ENCODE results near the gene RPL10A. TPM values are rescaled to one million over a fixed set of nuclear protein-coding genes. Genes with fewer than 3 reads are reported as not detected.
"Not testable (repeated sequence)": the region's sequence is repeated elsewhere in the genome, so short reads cannot be mapped to it uniquely, and the experiment has no call there.

RPL10A gene
- polyA plus RNA-seq, 4 donors: 724 to 2,603 (median 2,051) TPM

- DNase-seq (no peak), FAIRE-seq (no peak)
- Histone ChIP-seq H3K27ac (ENCODE audit: low read depth in 1 of 3, low read length in 2 of 3) (no peak overlapping the region), H3K4me1 (ENCODE audit: control insufficient read depth in 3 of 3, insufficient read depth in 2 of 3, low read depth in 1 of 3, low read length in 2 of 3) (peaks cover 0 to 11% (median 0%) of the 10 kb centered on the region in 3 donors), H3K27me3 (ENCODE audit: control insufficient read depth in 3 of 3, insufficient read depth in 3 of 3, low read length in 3 of 3) (peaks cover 0 to 45% (median 12%) of the 10 kb centered on the region in 3 donors), H3K36me3 (ENCODE audit: control insufficient read depth in 3 of 3, insufficient read depth in 2 of 3, low read depth in 1 of 3, low read length in 3 of 3) (no peaks in the 10 kb centered on the region), H3K9me3 (ENCODE audit: control insufficient read depth in 2 of 2, insufficient read depth in 1 of 2, low read depth in 1 of 2, low read length in 1 of 2) (no peaks in the 10 kb centered on the region), H3K4me3 (ENCODE audit: low read depth in 1 of 3, low read length in 3 of 3) (no peak overlapping the region)
- 60 to 76% (median 70%) methylated on average over 2 of the region's 2 CpGs for WGBS, 3 donors
Observed at GRCh38 chr6:35508027-35508426, 39.8 kb downstream of the RPL10A start.

- DNase-seq (no peak), FAIRE-seq (no peak)
- Histone ChIP-seq H3K36me3 (ENCODE audit: control insufficient read depth in 3 of 3, insufficient read depth in 2 of 3, low read depth in 1 of 3, low read length in 3 of 3) (no peaks in the 10 kb centered on the region), H3K27me3 (ENCODE audit: control insufficient read depth in 3 of 3, insufficient read depth in 3 of 3, low read length in 3 of 3) (peaks cover 0 to 45% (median 9%) of the 10 kb centered on the region in 3 donors), H3K4me1 (ENCODE audit: control insufficient read depth in 3 of 3, insufficient read depth in 2 of 3, low read depth in 1 of 3, low read length in 2 of 3) (peaks cover 0 to 11% (median 0%) of the 10 kb centered on the region in 3 donors), H3K27ac (ENCODE audit: low read depth in 1 of 3, low read length in 2 of 3) (no peak overlapping the region), H3K4me3 (ENCODE audit: low read depth in 1 of 3, low read length in 3 of 3) (no peak overlapping the region), H3K9me3 (ENCODE audit: control insufficient read depth in 2 of 2, insufficient read depth in 1 of 2, low read depth in 1 of 2, low read length in 1 of 2) (no peaks in the 10 kb centered on the region)
- 64 to 72% (median 66%) methylated on average over 5 of the region's 5 CpGs for WGBS, 3 donors
Observed at GRCh38 chr6:35508542-35508941, 40.3 kb downstream of the RPL10A start.

DNA sequence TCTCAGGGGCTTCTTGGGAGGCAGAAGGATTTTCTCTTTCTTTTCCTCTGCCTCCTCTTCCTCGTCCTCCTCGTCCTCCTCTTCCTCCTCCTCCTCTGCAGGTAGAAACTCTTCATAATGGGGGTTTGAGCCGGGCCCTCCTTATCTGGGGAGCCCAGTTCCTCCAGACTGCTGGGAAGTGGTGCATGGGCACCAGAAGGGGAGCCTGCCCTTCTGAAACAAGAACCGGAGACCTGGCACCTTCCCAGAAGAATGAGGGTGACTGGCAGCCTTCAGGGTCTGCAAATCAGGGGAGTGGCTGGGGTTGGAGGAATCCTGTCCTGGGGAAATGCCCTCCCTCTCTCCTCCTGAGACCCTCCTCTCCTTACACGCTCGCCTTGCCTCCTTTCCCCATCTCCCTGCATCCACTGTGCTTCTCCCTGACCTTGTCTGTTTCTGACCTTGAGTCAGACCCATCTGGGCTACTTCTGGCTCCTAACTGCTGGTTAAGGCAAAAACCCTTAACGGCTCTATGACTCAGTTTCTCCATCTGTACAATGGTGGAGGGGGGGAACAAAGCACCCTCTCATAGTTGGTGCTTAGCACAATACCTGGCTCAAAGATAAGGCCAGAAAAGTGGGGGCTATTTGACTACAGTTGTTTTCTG is 42.8 kb downstream of the RPL10A start:
- WGBS, 3 donors: 56 to 74% (median 65%) methylated on average over 7 of the region's 7 CpGs
- H3K27me3 ChIP-seq (ENCODE audit: control insufficient read depth in 3 of 3, insufficient read depth in 3 of 3, low read length in 3 of 3): peaks cover 0 to 36% (median 7%) of the 10 kb centered on the region in 3 donors
- FAIRE-seq: no peak

GRCh38 chr6:35511562-35511941 is 43.4 kb downstream of the RPL10A start:
- Histone ChIP-seq H3K4me3 (ENCODE audit: low read depth in 1 of 3, low read length in 3 of 3) (peak overlapping the region in 1 of 3 donors; percentile 32), H3K27me3 (ENCODE audit: control insufficient read depth in 3 of 3, insufficient read depth in 3 of 3, low read length in 3 of 3) (peaks cover 0 to 32% (median 7%) of the 10 kb centered on the region in 3 donors), H3K36me3 (ENCODE audit: control insufficient read depth in 3 of 3, insufficient read depth in 2 of 3, low read depth in 1 of 3, low read length in 3 of 3) (no peaks in the 10 kb centered on the region), H3K27ac (ENCODE audit: low read depth in 1 of 3, low read length in 2 of 3) (no peak overlapping the region), H3K9me3 (ENCODE audit: control insufficient read depth in 2 of 2, insufficient read depth in 1 of 2, low read depth in 1 of 2, low read length in 1 of 2) (no peaks in the 10 kb centered on the region), H3K4me1 (ENCODE audit: control insufficient read depth in 3 of 3, insufficient read depth in 2 of 3, low read depth in 1 of 3, low read length in 2 of 3) (peaks cover 0 to 4% (median 0%) of the 10 kb centered on the region in 3 donors)
- DNase-seq (no peak), FAIRE-seq (no peak)
- WGBS, 3 donors: 17 to 45% (median 40%) methylated on average over 27 to 32 of the region's 32 CpGs

More for the DNA sequence above, 42.8 kb downstream of the RPL10A start:
- peak overlapping the region in 1 of 3 donors; percentile 32 for H3K4me3 ChIP-seq (ENCODE audit: low read depth in 1 of 3, low read length in 3 of 3)
- DNase-seq: no peak
- peaks cover 0 to 8% (median 0%) of the 10 kb centered on the region in 3 donors for H3K4me1 ChIP-seq (ENCODE audit: control insufficient read depth in 3 of 3, insufficient read depth in 2 of 3, low read depth in 1 of 3, low read length in 2 of 3)
- no peaks in the 10 kb centered on the region for H3K36me3 ChIP-seq (ENCODE audit: control insufficient read depth in 3 of 3, insufficient read depth in 2 of 3, low read depth in 1 of 3, low read length in 3 of 3)
- H3K27ac ChIP-seq (ENCODE audit: low read depth in 1 of 3, low read length in 2 of 3): no peak overlapping the region
- no peaks in the 10 kb centered on the region for H3K9me3 ChIP-seq (ENCODE audit: control insufficient read depth in 2 of 2, insufficient read depth in 1 of 2, low read depth in 1 of 2, low read length in 1 of 2)

GRCh38 chr6:35512006-35512405 is 43.8 kb downstream of the RPL10A start:
- no peaks in the 10 kb centered on the region for H3K9me3 ChIP-seq (ENCODE audit: control insufficient read depth in 2 of 2, insufficient read depth in 1 of 2, low read depth in 1 of 2, low read length in 1 of 2)
- FAIRE-seq (no peak), DNase-seq (no peak)
- H3K36me3 ChIP-seq (ENCODE audit: control insufficient read depth in 3 of 3, insufficient read depth in 2 of 3, low read depth in 1 of 3, low read length in 3 of 3): no peaks in the 10 kb centered on the region
- H3K4me3 ChIP-seq (ENCODE audit: low read depth in 1 of 3, low read length in 3 of 3): peak overlapping the region in 2 of 3 donors; percentile 2 to 34
- H3K4me1 ChIP-seq (ENCODE audit: control insufficient read depth in 3 of 3, insufficient read depth in 2 of 3, low read depth in 1 of 3, low read length in 2 of 3): peaks cover 0 to 4% (median 0%) of the 10 kb centered on the region in 3 donors
- peaks cover 0 to 32% (median 7%) of the 10 kb centered on the region in 3 donors for H3K27me3 ChIP-seq (ENCODE audit: control insufficient read depth in 3 of 3, insufficient read depth in 3 of 3, low read length in 3 of 3)
- no peak overlapping the region for H3K27ac ChIP-seq (ENCODE audit: low read depth in 1 of 3, low read length in 2 of 3)
- 10 to 19% (median 16%) methylated on average over 8 to 26 of the region's 26 CpGs for WGBS, 3 donors

DNA sequence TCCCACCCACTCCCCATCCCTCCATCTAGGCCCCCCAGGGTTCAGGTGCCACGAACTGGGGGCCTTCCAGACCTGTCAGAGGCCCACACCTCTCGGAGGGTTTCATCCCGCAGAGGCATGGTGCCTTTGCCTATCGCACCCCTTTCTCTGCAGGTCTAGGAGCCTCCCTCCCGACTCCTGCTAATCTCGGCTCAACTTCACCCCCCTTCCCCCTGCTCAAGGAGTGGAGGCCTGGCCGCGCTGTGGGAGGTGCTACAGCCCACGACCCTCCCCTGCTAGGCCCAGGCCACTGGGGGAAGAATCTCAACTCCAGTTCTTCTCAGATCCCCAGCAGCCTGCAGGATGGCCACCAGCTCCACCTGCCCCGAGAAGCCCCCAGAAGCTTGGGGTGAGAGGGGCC is 44.5 kb downstream of the RPL10A start, which contains the start of gene TULP1:
TULP1 (minus strand) TSS at position 157 of the 400 bp plus-strand sequence; CDS start at position 119, 38 bp downstream.
- 82 to 85% (median 84%) methylated on average over 10 of the region's 10 CpGs for WGBS, 3 donors
- Histone ChIP-seq H3K4me1 (ENCODE audit: control insufficient read depth in 3 of 3, insufficient read depth in 2 of 3, low read depth in 1 of 3, low read length in 2 of 3) (peaks cover 0 to 4% (median 0%) of the 10 kb centered on the region in 3 donors), H3K27me3 (ENCODE audit: control insufficient read depth in 3 of 3, insufficient read depth in 3 of 3, low read length in 3 of 3) (peaks cover 0 to 32% (median 7%) of the 10 kb centered on the region in 3 donors), H3K36me3 (ENCODE audit: control insufficient read depth in 3 of 3, insufficient read depth in 2 of 3, low read depth in 1 of 3, low read length in 3 of 3) (no peaks in the 10 kb centered on the region), H3K27ac (ENCODE audit: low read depth in 1 of 3, low read length in 2 of 3) (no peak within 1 kb of the TSS), H3K9me3 (ENCODE audit: control insufficient read depth in 2 of 2, insufficient read depth in 1 of 2, low read depth in 1 of 2, low read length in 1 of 2) (no peaks in the 10 kb centered on the region), H3K4me3 (ENCODE audit: low read depth in 1 of 3, low read length in 3 of 3) (peak within 1 kb of the TSS in 2 of 3 donors; percentile 2 to 34)
- DNase-seq (no peak), FAIRE-seq (no peak)

- H3K9me3 ChIP-seq (ENCODE audit: control insufficient read depth in 2 of 2, insufficient read depth in 1 of 2, low read depth in 1 of 2, low read length in 1 of 2): no peaks in the 10 kb centered on the region
- 77 to 78% (median 78%) methylated on average over 4 of the region's 4 CpGs for WGBS, 3 donors
- H3K27ac ChIP-seq (ENCODE audit: low read depth in 1 of 3, low read length in 2 of 3): no peak overlapping the region
- DNase-seq (no peak), FAIRE-seq (no peak)
- H3K4me1 ChIP-seq (ENCODE audit: control insufficient read depth in 3 of 3, insufficient read depth in 2 of 3, low read depth in 1 of 3, low read length in 2 of 3): peaks cover 0 to 4% (median 0%) of the 10 kb centered on the region in 3 donors
- H3K4me3 ChIP-seq (ENCODE audit: low read depth in 1 of 3, low read length in 3 of 3): no peak overlapping the region
- no peaks in the 10 kb centered on the region for H3K36me3 ChIP-seq (ENCODE audit: control insufficient read depth in 3 of 3, insufficient read depth in 2 of 3, low read depth in 1 of 3, low read length in 3 of 3)
- H3K27me3 ChIP-seq (ENCODE audit: control insufficient read depth in 3 of 3, insufficient read depth in 3 of 3, low read length in 3 of 3): peaks cover 0 to 26% (median 7%) of the 10 kb centered on the region in 3 donors
Observed at GRCh38 chr6:35514587-35514986, 46.4 kb downstream of the RPL10A start.

DNA sequence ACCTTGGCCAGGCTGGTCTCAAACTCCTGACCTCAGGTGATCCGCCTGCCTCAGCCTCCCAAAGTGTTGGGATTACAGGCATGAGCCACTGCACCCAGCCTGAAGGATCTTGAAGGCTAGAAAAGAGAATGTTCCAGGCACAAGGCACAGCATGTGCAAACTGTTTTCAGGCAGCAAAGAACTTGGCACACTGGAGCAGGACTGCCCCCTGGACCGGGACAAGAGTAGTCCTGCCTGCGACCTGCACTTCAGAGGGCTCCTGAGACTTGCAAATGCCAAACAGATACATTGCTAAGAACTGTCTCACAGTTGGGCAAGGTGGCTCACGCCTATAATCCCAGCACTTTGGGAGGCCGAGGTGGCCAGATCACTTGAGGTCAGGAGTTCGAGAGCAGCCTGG is 47.7 kb downstream of the RPL10A start:
- not testable (repeated sequence) for FAIRE-seq; H3K9me3 ChIP-seq (ENCODE audit: control insufficient read depth in 2 of 2, insufficient read depth in 1 of 2, low read depth in 1 of 2, low read length in 1 of 2)
- 76 to 85% (median 77%) methylated on average over 6 of the region's 6 CpGs for WGBS, 3 donors

More for the DNA sequence above, 47.7 kb downstream of the RPL10A start:
- not testable (repeated sequence) for H3K4me3 ChIP-seq (ENCODE audit: low read depth in 1 of 3, low read length in 3 of 3); H3K27ac ChIP-seq (ENCODE audit: low read depth in 1 of 3, low read length in 2 of 3); H3K4me1 ChIP-seq (ENCODE audit: control insufficient read depth in 3 of 3, insufficient read depth in 2 of 3, low read depth in 1 of 3, low read length in 2 of 3); DNase-seq; H3K36me3 ChIP-seq (ENCODE audit: control insufficient read depth in 3 of 3, insufficient read depth in 2 of 3, low read depth in 1 of 3, low read length in 3 of 3)
- H3K27me3 ChIP-seq (ENCODE audit: control insufficient read depth in 3 of 3, insufficient read depth in 3 of 3, low read length in 3 of 3): peaks cover 0 to 15% (median 6%) of the 10 kb centered on the region in 3 donors
